DND-41 (cell line): ENCODE measurements around the gene SETD3.

Experiments used
- ATAC-seq: fragments of 200-7000 bp; cut with Tn5 transposase; 3 replicates; pipeline ENCODE4 v1.9.1; 2021; ENCODE audit warnings: low read depth; ENCODE audit not compliant: insufficient read depth
- DNase-seq: peaks from one replicate; pipeline ENCODE4 v3.0.0-alpha.2; 2020
- H2AFZ ChIP-seq: 2 replicates; pipeline ENCODE4 v1.6.0; 2012; ENCODE audit warnings: low read depth, low read length
- H3K27ac ChIP-seq: 2 replicates; pipeline ENCODE4 v1.5.1; 2012; ENCODE audit warnings: low read length, inconsistent platforms
- H3K27me3 ChIP-seq: fragments of 200-600 bp; sonication (generic); 2 replicates; pipeline ENCODE4 v1.6.0; 2012; ENCODE audit warnings: low read length, mild to moderate bottlenecking, inconsistent platforms; ENCODE audit not compliant: insufficient read depth, poor library complexity
- H3K36me3 ChIP-seq: 2 replicates; pipeline ENCODE4 v1.5.1; 2012; ENCODE audit warnings: low read length, inconsistent platforms; ENCODE audit not compliant: insufficient read depth
- H3K4me1 ChIP-seq: 2 replicates; pipeline ENCODE4 v1.5.1; 2012; ENCODE audit warnings: mild to moderate bottlenecking, low read length; ENCODE audit not compliant: insufficient read depth
- H3K4me2 ChIP-seq: 2 replicates; pipeline ENCODE4 v1.6.0; 2012; ENCODE audit warnings: mild to moderate bottlenecking, moderate library complexity, low read length, inconsistent platforms; ENCODE audit not compliant: insufficient read depth
- H3K4me3 ChIP-seq, 2 experiments: fragments of 200-600 bp in 1 of 2; shearing (Covaris generic) in 1 of 2; 2 replicates each; pipeline ENCODE4 v1.5.1; 2012 to 2016; ENCODE audit warnings: inconsistent platforms in 2 of 2, low read length in 2 of 2, mild to moderate bottlenecking in 2 of 2, low read depth in 1 of 2, moderate library complexity in 1 of 2
- H3K79me2 ChIP-seq: 2 replicates; pipeline ENCODE4 v1.6.0; 2012; ENCODE audit warnings: low read length, inconsistent platforms; ENCODE audit not compliant: insufficient read depth
- H3K9ac ChIP-seq: 2 replicates; pipeline ENCODE4 v1.6.0; 2012; ENCODE audit warnings: low read depth, mild to moderate bottlenecking, inconsistent platforms, low read length, moderate library complexity
- H3K9me3 ChIP-seq: 2 replicates; pipeline ENCODE4 v1.5.1; 2012; ENCODE audit warnings: low read length, moderate library complexity, mild to moderate bottlenecking, inconsistent platforms; ENCODE audit not compliant: insufficient read depth, severe bottlenecking
- H4K20me1 ChIP-seq: 2 replicates; pipeline ENCODE4 v1.6.0; 2012; ENCODE audit warnings: low read length; ENCODE audit not compliant: insufficient read depth
- EZH2 ChIP-seq: IDR thresholded peaks from 3 replicates; pipeline ENCODE4 v1.6.1; 2012; ENCODE audit warnings: borderline replicate concordance, low read depth, mild to moderate bottlenecking, moderate library complexity, low read length, inconsistent platforms; ENCODE audit not compliant: severe bottlenecking
- TF ChIP-seq, protein P1 (sequence below): IDR thresholded peaks from 2 replicates; pipeline ENCODE4 v1.5.1; 2012; ENCODE audit warnings: borderline replicate concordance, low read length, moderate library complexity, mild to moderate bottlenecking; ENCODE audit not compliant: poor library complexity, severe bottlenecking; ENCODE audit errors: extremely low read depth

Gene SETD3

DNA sequence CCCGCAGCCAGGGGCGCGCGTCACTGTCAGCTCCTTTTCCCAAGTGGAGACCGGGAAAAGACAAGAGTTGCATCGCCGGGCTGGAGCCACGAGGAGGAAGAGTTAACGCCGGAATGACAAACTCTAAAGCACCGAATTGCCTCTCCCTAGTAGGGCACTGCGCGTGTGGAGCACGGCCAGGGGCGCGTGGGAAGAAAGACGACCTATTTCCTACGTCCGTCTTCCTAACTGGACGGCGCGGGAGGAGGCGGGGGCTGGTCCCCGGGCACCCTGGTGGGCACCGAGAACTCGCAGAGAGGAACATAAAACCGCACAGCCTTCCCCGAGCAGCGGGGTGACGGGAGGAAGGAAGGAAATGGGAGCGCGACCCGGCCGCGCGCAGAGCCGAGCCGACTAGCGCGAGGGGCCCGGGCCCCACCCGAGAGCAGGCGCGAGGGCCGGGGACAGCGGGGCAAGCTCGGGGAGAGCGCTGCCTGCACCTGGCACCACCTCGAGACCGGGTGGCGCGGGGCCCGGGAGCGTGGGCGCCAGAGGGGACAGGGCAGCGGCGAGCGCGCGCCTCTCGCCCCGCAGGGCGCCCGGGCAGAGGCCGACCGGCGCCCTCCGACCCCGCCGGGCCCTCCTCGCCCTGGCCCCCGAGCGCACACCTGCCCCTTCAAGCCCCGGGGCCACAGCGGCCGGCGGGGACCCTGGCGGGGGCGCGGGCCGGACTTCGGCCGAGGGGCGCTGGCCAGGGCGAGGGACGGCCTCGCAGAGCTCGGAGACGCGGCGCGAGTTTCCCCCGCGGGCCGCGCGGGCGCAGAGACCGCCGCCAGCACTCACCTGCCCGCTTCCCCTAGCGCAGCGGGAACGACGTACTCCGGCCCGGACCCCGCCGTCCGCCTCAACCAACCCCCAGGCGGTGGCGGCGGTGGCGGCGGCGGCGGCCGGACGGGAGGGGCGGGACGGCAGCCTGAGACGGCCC, at the start of gene SETD3:
SETD3 (minus strand) TSS at position 954 of the 964 bp plus-strand sequence. CDS start 15,054 bp downstream, outside the sequence.
- ATAC-seq (0 out of 3 replicates have a peak, but pooled peaks have one; percentile 3), DNase-seq (peak; percentile 61)
- no peaks in the 10 kb centered on the region for H3K27me3 ChIP-seq
- peak within 1 kb of the TSS; percentile 75 for H3K9ac ChIP-seq
- peak within 1 kb of the TSS; percentile 98 for H3K4me2 ChIP-seq
- no peaks in the 10 kb centered on the region for H3K9me3 ChIP-seq
- no peaks in the 10 kb centered on the region; the same call in none of the 2 replicates for H3K36me3 ChIP-seq
- H2AFZ ChIP-seq = peak within 1 kb of the TSS; percentile 95
- H3K4me3 ChIP-seq = peak within 1 kb of the TSS; percentile 83 to 86
- H3K79me2 ChIP-seq = peaks cover 94% of the 10 kb centered on the region
- peaks cover 72% of the 10 kb centered on the region for H4K20me1 ChIP-seq
- no peak for TF ChIP-seq EZH2
- TF ChIP-seq, protein P1, sequence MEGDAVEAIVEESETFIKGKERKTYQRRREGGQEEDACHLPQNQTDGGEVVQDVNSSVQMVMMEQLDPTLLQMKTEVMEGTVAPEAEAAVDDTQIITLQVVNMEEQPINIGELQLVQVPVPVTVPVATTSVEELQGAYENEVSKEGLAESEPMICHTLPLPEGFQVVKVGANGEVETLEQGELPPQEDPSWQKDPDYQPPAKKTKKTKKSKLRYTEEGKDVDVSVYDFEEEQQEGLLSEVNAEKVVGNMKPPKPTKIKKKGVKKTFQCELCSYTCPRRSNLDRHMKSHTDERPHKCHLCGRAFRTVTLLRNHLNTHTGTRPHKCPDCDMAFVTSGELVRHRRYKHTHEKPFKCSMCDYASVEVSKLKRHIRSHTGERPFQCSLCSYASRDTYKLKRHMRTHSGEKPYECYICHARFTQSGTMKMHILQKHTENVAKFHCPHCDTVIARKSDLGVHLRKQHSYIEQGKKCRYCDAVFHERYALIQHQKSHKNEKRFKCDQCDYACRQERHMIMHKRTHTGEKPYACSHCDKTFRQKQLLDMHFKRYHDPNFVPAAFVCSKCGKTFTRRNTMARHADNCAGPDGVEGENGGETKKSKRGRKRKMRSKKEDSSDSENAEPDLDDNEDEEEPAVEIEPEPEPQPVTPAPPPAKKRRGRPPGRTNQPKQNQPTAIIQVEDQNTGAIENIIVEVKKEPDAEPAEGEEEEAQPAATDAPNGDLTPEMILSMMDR = peak; percentile 11
- H3K27ac ChIP-seq = peak within 1 kb of the TSS; percentile 77
- H3K4me1 ChIP-seq = peaks cover 43% of the 10 kb centered on the region

DNA sequence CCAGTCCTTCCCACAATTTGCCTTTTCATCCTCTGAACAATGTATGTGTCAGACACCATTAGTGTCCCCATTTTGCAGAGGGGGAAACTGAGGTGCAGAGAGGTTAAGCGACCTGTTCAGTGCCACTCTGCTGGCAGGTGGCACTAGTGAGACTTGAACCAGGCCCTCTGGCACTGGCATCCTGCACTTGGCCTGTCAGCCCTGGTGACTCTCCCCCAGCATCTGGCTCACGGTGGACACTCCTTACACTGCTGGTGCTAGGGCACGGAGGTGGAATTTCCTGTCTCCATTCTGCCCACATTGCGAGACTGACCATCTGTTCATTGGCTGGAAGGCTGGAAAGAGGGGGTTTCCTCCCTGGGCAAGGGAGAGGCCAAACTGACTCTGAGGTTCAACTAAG, 49.2 kb upstream of the SETD3 start:
- Histone ChIP-seq H3K4me2 (no peak overlapping the region), H3K9ac (no peak overlapping the region), H3K4me3 (no peak overlapping the region), H3K9me3 (no peaks in the 10 kb centered on the region), H3K79me2 (no peaks in the 10 kb centered on the region), H3K27me3 (no peaks in the 10 kb centered on the region), H3K27ac (no peak overlapping the region), H3K4me1 (no peaks in the 10 kb centered on the region), H2AFZ (no peak overlapping the region), H3K36me3 (no peaks in the 10 kb centered on the region), H4K20me1 (peaks cover 34% of the 10 kb centered on the region)
- no peak for DNase-seq
- no peak for ATAC-seq
- TF ChIP-seq, protein P1 = no peak
- TF ChIP-seq EZH2 = no peak

DNA sequence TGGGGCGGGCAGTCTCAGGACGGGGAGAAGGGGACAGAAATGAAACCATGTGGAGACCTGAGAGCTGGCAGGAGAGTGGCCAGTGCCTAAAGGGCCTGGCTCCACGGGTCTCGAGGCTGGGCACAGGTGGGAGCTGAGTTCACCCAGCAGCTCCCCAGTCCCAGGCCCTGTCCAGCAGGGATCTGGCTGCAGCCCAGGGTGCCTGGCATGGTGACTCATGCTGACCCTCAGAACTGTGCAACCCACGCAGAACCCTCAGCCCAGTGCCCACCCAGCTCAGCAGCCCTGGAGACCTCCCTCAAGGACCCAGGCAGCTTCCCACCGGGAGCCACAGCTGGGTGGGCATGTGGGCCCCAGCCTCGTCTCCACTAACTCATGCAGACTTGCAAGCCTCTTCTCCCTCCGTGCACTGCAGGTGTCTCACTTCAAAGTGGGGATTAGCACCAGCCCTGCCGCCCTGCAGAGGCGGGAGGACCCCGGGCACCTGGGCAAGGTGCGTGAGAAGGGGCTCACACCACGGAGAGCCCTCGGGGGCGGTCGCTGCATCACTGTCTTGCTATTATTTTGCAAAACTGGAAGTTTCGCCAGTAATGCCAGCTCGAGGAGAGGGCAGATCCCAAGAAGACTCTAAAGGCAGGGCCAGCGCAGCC, 46.9 kb upstream of the SETD3 start:
- Histone ChIP-seq H3K79me2 (no peaks in the 10 kb centered on the region), H3K27me3 (no peaks in the 10 kb centered on the region), H4K20me1 (peaks cover 33% of the 10 kb centered on the region), H3K27ac (no peak overlapping the region), H2AFZ (no peak overlapping the region), H3K9me3 (no peaks in the 10 kb centered on the region), H3K9ac (no peak overlapping the region), H3K4me3 (no peak overlapping the region), H3K36me3 (no peaks in the 10 kb centered on the region), H3K4me2 (no peak overlapping the region), H3K4me1 (no peaks in the 10 kb centered on the region)
- ATAC-seq (no peak), DNase-seq (no peak)
- TF ChIP-seq EZH2 = no peak
- TF ChIP-seq, protein P1 = no peak
